Airway epithelial cell (primary cell): Measurements from ENCODE around the gene MYEOV. TPM values are rescaled to one million over a fixed set of nuclear protein-coding genes. Genes with fewer than 3 reads are reported as not detected.

Experiments used
- total RNA-seq: library from RNA; depleted of rRNA; stranded (reverse); fragments of >200 nt; gene quantifications from 2 replicates; pipeline ENCODE4 v1.2.3, GENCODE V29; 2015

The MYEOV gene
- 0.78 and 1.7 TPM in 2 replicates for total RNA-seq

DNA sequence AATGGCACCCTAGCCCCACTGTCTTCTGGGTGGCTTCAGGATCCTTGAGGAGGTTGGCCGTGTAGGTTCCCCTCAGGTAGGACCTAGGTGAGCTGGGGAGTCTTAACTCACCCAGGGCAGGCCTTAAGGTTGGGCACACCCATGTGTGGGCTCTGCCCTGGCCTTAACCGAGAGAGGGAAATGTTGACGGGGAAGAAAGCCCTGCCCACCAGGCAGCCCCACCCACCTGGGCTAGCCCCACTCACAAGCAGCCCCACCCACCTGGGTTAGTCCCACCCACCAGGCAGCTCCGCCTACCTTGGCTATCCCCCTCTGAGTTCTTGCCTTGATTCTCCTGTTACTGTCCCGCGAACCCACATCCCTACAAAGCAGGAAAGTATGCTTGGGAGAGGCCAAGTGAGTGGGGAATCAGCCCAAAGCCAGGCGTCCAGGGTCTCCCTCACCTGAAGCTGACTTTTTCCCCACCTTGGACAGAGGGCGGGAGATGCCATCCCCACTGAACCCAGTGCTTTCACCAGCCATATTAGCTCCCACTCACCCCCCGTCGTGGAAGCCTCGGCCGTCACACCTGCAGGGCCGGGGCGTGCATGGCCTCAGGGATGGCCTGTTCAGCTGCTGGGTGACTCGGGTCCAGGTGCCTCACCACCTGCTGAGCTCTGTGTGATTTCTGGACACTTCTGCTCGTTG lies at the start of gene MYEOV:
Gene MYEOV, plus strand, starts transcription at position 337 of the 687 bp plus-strand sequence. CDS start 1,200 bp downstream, outside the sequence.

Other genes starting within 250 kb of the MYEOV start
- 7.5 and 8.3 TPM in 2 replicates for gene TPCN2, start 245.2 kb upstream of the MYEOV start, total RNA-seq
- gene SMIM38, start 138.2 kb upstream of the MYEOV start, total RNA-seq, result not detected in 2 replicates
- not detected in 2 replicates for gene LINC01488, start 187.5 kb downstream of the MYEOV start, total RNA-seq